PFSK-1 (cell line): ENCODE results near the gene RBAK.

ENCODE experiments used
- FOXP2 ChIP-seq: optimal IDR thresholded peaks from 2 replicates; pipeline ENCODE3; 2011; ENCODE audit warnings: borderline replicate concordance, control low read depth, inconsistent platforms; ENCODE audit not compliant: insufficient read depth; ENCODE audit errors: extremely low read length, extremely low read depth
- POLR2AphosphoS5 ChIP-seq: IDR thresholded peaks from 2 replicates; pipeline ENCODE4 v1.6.1; 2012; ENCODE audit warnings: low read depth, mild to moderate bottlenecking, control low read depth, low read length, moderate library complexity
- REST ChIP-seq, 2 experiments: IDR thresholded peaks; 2 replicates each; pipeline versions ENCODE4 v1.6.1 to v1.8.0; 2011 to 2012; ENCODE audit warnings: low read depth in 2 of 2, low read length in 2 of 2, control low read depth in 1 of 2, inconsistent platforms in 1 of 2, mild to moderate bottlenecking in 1 of 2, moderate library complexity in 1 of 2; ENCODE audit not compliant: insufficient read depth in 1 of 2

GRCh38 chr7:5116359-5116758, 70.7 kb downstream of the RBAK start:
- TF ChIP-seq POLR2AphosphoS5 = no peak
- TF ChIP-seq FOXP2 = no peak
- no peak for TF ChIP-seq REST (IDR thresholded peaks at IDR 0.05; ENCODE audit: insufficient read depth in 1 of 2, low read depth in 2 of 2, low read length in 2 of 2)
